H9 (cell line): ENCODE measurements around the gene C1orf226. TPM values are rescaled to one million over a fixed set of nuclear protein-coding genes. Genes with fewer than 3 reads are reported as not detected.

ENCODE experiments used
- DNase-seq: peaks from one replicate; pipeline ENCODE4 v3.0.0-alpha.2; 2017
- H2AFZ ChIP-seq: one replicate; pipeline ENCODE4 v1.6.1; 2013; ENCODE audit warnings: mild to moderate bottlenecking, low read length, control low read depth, moderate library complexity
- H2AK5ac ChIP-seq: 2 replicates; pipeline ENCODE4 v1.6.1; 2013; ENCODE audit warnings: low read length, control low read depth, mixed read lengths; ENCODE audit not compliant: insufficient read length
- H2BK120ac ChIP-seq: one replicate; pipeline ENCODE4 v1.6.1; 2013; ENCODE audit warnings: low read depth, mild to moderate bottlenecking, low read length, control low read depth, inconsistent platforms; ENCODE audit not compliant: poor library complexity, severe bottlenecking
- H2BK12ac ChIP-seq: 2 replicates; pipeline ENCODE4 v1.6.1; 2013; ENCODE audit warnings: low read length, control low read depth, mixed read lengths, low read depth; ENCODE audit not compliant: insufficient read length
- H2BK15ac ChIP-seq: 2 replicates; pipeline ENCODE4 v1.6.1; 2013; ENCODE audit warnings: low read depth, low read length, control low read depth
- H2BK20ac ChIP-seq: one replicate; pipeline ENCODE4 v1.6.1; 2013; ENCODE audit warnings: low read depth, mild to moderate bottlenecking, low read length, control low read depth, inconsistent platforms; ENCODE audit not compliant: poor library complexity, severe bottlenecking
- H2BK5ac ChIP-seq: 2 replicates; pipeline ENCODE4 v1.6.1; 2013; ENCODE audit warnings: low read length, control low read depth, mixed read lengths; ENCODE audit not compliant: insufficient read length
- H3K14ac ChIP-seq: 2 replicates; pipeline ENCODE4 v1.6.1; 2013; ENCODE audit warnings: low read length, control low read depth; ENCODE audit not compliant: insufficient read depth
- H3K18ac ChIP-seq: 2 replicates; pipeline ENCODE4 v1.6.1; 2013; ENCODE audit warnings: low read depth, mild to moderate bottlenecking, mixed read lengths, low read length, control low read depth; ENCODE audit not compliant: insufficient read length
- H3K23ac ChIP-seq: 2 replicates; pipeline ENCODE4 v1.6.1; 2013; ENCODE audit warnings: low read length, control low read depth, mixed read lengths, low read depth; ENCODE audit not compliant: insufficient read length
- H3K23me2 ChIP-seq: 2 replicates; pipeline ENCODE4 v1.6.1; 2013; ENCODE audit warnings: low read depth, mild to moderate bottlenecking, mixed read lengths, low read length, control low read depth; ENCODE audit not compliant: insufficient read length, poor library complexity, severe bottlenecking
- H3K27ac ChIP-seq: 2 replicates; pipeline ENCODE4 v1.5.1; 2013; ENCODE audit warnings: low read length, control low read depth, mixed read lengths, low read depth; ENCODE audit not compliant: insufficient read length
- H3K27me3 ChIP-seq: 2 replicates; pipeline ENCODE4 v1.6.1; 2013; ENCODE audit warnings: low read length, control low read depth, inconsistent platforms; ENCODE audit not compliant: insufficient read depth
- H3K4ac ChIP-seq: 2 replicates; pipeline ENCODE4 v1.6.1; 2013; ENCODE audit warnings: low read depth, mild to moderate bottlenecking, control low read depth, inconsistent platforms, low read length, moderate library complexity
- H3K4me1 ChIP-seq: 2 replicates; pipeline ENCODE4 v1.6.1; 2013; ENCODE audit warnings: low read length, control low read depth, inconsistent platforms; ENCODE audit not compliant: insufficient read depth
- H3K4me2 ChIP-seq: 2 replicates; pipeline ENCODE4 v1.6.1; 2013; ENCODE audit warnings: low read length, control low read depth, mixed read lengths; ENCODE audit not compliant: insufficient read length, insufficient read depth
- H3K56ac ChIP-seq: 2 replicates; pipeline ENCODE4 v1.6.1; 2013; ENCODE audit warnings: low read depth, mild to moderate bottlenecking, mixed read lengths, low read length, control low read depth; ENCODE audit not compliant: insufficient read length
- H3K79me1 ChIP-seq: 2 replicates; pipeline ENCODE4 v1.6.1; 2013; ENCODE audit warnings: low read depth, mild to moderate bottlenecking, moderate library complexity, low read length, control low read depth, inconsistent platforms; ENCODE audit not compliant: insufficient read depth, poor library complexity, severe bottlenecking
- H3K79me2 ChIP-seq: 2 replicates; pipeline ENCODE4 v1.6.1; 2013; ENCODE audit warnings: low read length, control low read depth, inconsistent platforms; ENCODE audit not compliant: insufficient read depth
- H3K9ac ChIP-seq: 2 replicates; pipeline ENCODE4 v1.6.1; 2013; ENCODE audit warnings: low read length, control low read depth, mixed read lengths; ENCODE audit not compliant: insufficient read length; ENCODE audit errors: extremely low read depth
- H3K9me3 ChIP-seq: one replicate; pipeline ENCODE4 v1.6.1; 2013; ENCODE audit warnings: low read depth, low read length, inconsistent platforms; ENCODE audit not compliant: control insufficient read depth
- H3T11ph ChIP-seq: one replicate; pipeline ENCODE4 v1.6.1; 2013; ENCODE audit warnings: mild to moderate bottlenecking, low read length, control low read depth, inconsistent platforms
- H4K20me1 ChIP-seq: one replicate; pipeline ENCODE4 v1.6.1; 2013; ENCODE audit not compliant: control insufficient read depth, insufficient read length, insufficient read depth
- H4K5ac ChIP-seq: 2 replicates; pipeline ENCODE4 v1.6.1; 2013; ENCODE audit warnings: low read depth, mild to moderate bottlenecking, mixed read lengths, low read length, control low read depth; ENCODE audit not compliant: insufficient read length
- H4K8ac ChIP-seq: replicated peaks from 2 replicates; pipeline ENCODE4 v1.6.1; 2013; ENCODE audit warnings: low read length, control low read depth, mixed read lengths, low read depth; ENCODE audit not compliant: insufficient read length
- H4K91ac ChIP-seq: 2 replicates; pipeline ENCODE4 v1.6.1; 2013; ENCODE audit warnings: low read depth, mild to moderate bottlenecking, moderate library complexity, mixed read lengths, low read length, control low read depth; ENCODE audit not compliant: insufficient read length
- H3K27ac Mint-ChIP-seq, 3 experiments: 2 replicates in 2 of 3; 3 replicates in 1 of 3; pipeline ENCODE4 v1.8.0; 2020 to 2021; ENCODE audit warnings: mixed read lengths in 3 of 3, mild to moderate bottlenecking in 1 of 3, moderate library complexity in 1 of 3
- H3K27me3 Mint-ChIP-seq: 2 replicates; pipeline ENCODE4 v1.8.0; 2021; ENCODE audit warnings: low read depth, mild to moderate bottlenecking, moderate library complexity, mixed read lengths
- H3K36me3 Mint-ChIP-seq, 3 experiments: 2 replicates in 2 of 3; 3 replicates in 1 of 3; pipeline ENCODE4 v1.8.0; 2020 to 2021; ENCODE audit warnings: low read depth in 3 of 3, mixed read lengths in 3 of 3; ENCODE audit not compliant: insufficient read depth in 1 of 3
- H3K4me1 Mint-ChIP-seq, 2 experiments: 2 replicates each; pipeline ENCODE4 v1.8.0; 2020; ENCODE audit warnings: mixed read lengths in 2 of 2
- H3K4me3 Mint-ChIP-seq, 2 experiments: 2 replicates in 1 of 2; 3 replicates in 1 of 2; pipeline ENCODE4 v1.8.0; 2020 to 2021; ENCODE audit warnings: mild to moderate bottlenecking in 2 of 2, mixed read lengths in 2 of 2, moderate library complexity in 1 of 2
- H3K9me3 Mint-ChIP-seq, 2 experiments: 2 replicates in 1 of 2; 3 replicates in 1 of 2; pipeline ENCODE4 v1.8.0; 2020; ENCODE audit warnings: mild to moderate bottlenecking in 2 of 2, mixed read lengths in 2 of 2, moderate library complexity in 1 of 2
- CTCF ChIP-seq: fragments of 200-600 bp; sonication (generic); conservative IDR thresholded peaks from 3 replicates; pipeline ENCODE4 v1.8.0; 2021; ENCODE audit warnings: antibody characterized with exemption, mild to moderate bottlenecking
- WGBS: extraction: QIAGEN DNeasy Blood & Tissue Kit; methylation state at CpG from one replicate; pipeline ENCODE4 v1.1.7; 2013; ENCODE audit warnings: missing lambda C conversion rate, low lambda C conversion rate, mixed read lengths; ENCODE audit not compliant: insufficient read length; ENCODE audit errors: extremely low coverage; 5-methylcytosine and 5-hydroxymethylcytosine counted together
- total RNA-seq: library from RNA; stranded (reverse); gene quantifications from 2 replicates; pipeline ENCODE4 v1.2.1, GENCODE V29; 2021

Gene C1orf226
- total RNA-seq, 1 experiment from 2014 or later, result 11.5 TPM

- no peak overlapping the region for H3K56ac ChIP-seq
- Mint-ChIP-seq H3K9me3 (no peaks in the 10 kb centered on the region), H3K4me1 (peaks cover 3 to 7% of the 10 kb centered on the region in 2 experiments; a peak in 3 of 4 replicates), H3K27me3 (no peaks in the 10 kb centered on the region), H3K4me3 (no peak overlapping the region), H3K36me3 (peaks cover 7 to 10% (median 9%) of the 10 kb centered on the region in 3 experiments; a peak in 5 of 7 replicates), H3K27ac (no peak overlapping the region)
- no peaks in the 10 kb centered on the region for H3K79me1 ChIP-seq
- H2BK12ac ChIP-seq, result no peak overlapping the region
- no peak overlapping the region for H4K5ac ChIP-seq
- no peak overlapping the region for H3K23ac ChIP-seq
- H4K91ac ChIP-seq, result no peak overlapping the region
- H4K8ac ChIP-seq, result no peak overlapping the region
- H2BK120ac ChIP-seq, result no peak overlapping the region
- H3K79me2 ChIP-seq, result no peaks in the 10 kb centered on the region
- no peak overlapping the region for H3K27ac ChIP-seq
- DNase-seq, result no peak
- no peak overlapping the region for H3K14ac ChIP-seq
- no peak for TF ChIP-seq CTCF
- H3K9me3 ChIP-seq, result no peaks in the 10 kb centered on the region
- no CpG with 5 or more reads among the region's 1 CpG for WGBS
- no peak overlapping the region for H3K4ac ChIP-seq
- no peaks in the 10 kb centered on the region for H3K27me3 ChIP-seq
- no peak overlapping the region for H2AFZ ChIP-seq
- no peak overlapping the region for H2BK5ac ChIP-seq
- H3K4me2 ChIP-seq, result no peak overlapping the region
- H2AK5ac ChIP-seq, result no peak overlapping the region
- no peak overlapping the region for H2BK20ac ChIP-seq
- no peaks in the 10 kb centered on the region for H3K4me1 ChIP-seq
- no peak overlapping the region for H2BK15ac ChIP-seq
- H4K20me1 ChIP-seq, result no peaks in the 10 kb centered on the region
- no peak overlapping the region for H3T11ph ChIP-seq
- H3K9ac ChIP-seq, result no peak overlapping the region
- H3K18ac ChIP-seq, result no peak overlapping the region
- H3K23me2 ChIP-seq, result no peaks in the 10 kb centered on the region
These were observed 22.6 kb upstream of the C1orf226 start for GRCh38 chr1:162358928-162359327.
